GM12874 (cell line): ENCODE results near the gene NACC1.

Experiments
- TF ChIP-seq, protein P1 (sequence below): IDR thresholded peaks from 2 replicates; pipeline ENCODE4 v1.5.1; 2011; ENCODE audit warnings: low read depth, mild to moderate bottlenecking, control low read depth, low read length, moderate library complexity; ENCODE audit not compliant: insufficient read depth

The NACC1 gene

DNA sequence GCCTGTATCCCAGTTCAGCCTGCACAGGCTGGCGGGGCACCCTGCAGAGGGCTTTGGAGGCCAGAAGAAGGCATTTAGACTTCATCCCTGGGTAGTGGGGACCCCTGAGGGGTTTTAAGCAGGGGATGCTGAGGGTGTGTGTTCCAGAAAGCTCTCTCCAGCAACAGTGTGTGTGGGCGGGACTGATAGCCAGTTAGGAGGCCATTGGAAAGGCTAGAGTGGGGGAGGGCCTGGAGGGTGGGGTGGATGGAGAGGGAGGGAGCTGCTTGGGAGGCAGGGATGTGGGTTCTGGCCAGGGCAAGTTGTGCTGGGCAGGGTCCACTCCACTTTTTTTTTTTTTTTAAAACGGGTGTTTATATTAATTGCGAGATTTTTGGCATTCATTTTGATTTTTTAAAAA lies 43.7 kb upstream of the NACC1 start:
- TF ChIP-seq, protein P1, sequence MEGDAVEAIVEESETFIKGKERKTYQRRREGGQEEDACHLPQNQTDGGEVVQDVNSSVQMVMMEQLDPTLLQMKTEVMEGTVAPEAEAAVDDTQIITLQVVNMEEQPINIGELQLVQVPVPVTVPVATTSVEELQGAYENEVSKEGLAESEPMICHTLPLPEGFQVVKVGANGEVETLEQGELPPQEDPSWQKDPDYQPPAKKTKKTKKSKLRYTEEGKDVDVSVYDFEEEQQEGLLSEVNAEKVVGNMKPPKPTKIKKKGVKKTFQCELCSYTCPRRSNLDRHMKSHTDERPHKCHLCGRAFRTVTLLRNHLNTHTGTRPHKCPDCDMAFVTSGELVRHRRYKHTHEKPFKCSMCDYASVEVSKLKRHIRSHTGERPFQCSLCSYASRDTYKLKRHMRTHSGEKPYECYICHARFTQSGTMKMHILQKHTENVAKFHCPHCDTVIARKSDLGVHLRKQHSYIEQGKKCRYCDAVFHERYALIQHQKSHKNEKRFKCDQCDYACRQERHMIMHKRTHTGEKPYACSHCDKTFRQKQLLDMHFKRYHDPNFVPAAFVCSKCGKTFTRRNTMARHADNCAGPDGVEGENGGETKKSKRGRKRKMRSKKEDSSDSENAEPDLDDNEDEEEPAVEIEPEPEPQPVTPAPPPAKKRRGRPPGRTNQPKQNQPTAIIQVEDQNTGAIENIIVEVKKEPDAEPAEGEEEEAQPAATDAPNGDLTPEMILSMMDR, result no peak

DNA sequence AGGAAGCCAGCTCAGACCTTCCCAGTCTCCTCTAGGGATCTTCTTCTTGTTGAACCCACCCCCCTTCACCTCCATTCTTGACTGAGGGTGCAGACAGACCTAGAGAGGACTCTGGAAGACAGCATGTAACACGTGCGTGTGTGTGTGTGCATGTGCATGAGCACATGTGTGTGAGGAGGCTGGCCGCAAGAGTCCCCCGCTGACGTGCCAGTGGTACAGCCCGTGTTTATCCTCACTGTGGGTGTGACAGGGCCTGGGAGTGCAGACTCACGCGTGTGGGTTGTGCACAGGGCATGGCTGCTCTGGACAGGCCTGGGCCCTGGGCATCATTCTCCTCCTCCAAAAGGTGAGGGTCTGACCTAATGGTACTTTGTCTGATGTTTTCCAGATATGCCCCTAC lies 41.7 kb upstream of the NACC1 start:
- TF ChIP-seq, protein P1, result no peak

DNA sequence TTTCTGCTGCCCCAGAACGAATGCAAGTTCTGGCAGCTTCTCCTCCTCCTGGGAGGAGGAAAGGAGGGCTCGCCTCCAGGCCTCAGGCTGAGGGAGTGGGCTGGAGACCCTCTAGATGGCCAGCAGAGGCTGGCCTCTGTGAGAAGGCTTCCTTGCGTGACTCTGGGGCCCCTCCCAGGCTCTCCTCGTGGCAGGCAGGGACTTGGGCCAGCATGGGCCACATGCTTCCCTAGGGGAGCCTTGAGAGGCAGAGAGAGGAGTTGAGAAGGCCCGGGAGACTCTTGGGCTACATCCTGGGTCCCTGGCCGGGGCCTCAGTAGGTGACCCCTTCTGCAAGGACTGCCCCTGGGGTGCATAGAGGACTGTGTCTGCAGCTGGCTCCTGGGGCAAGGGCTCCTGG lies 41.3 kb upstream of the NACC1 start:
- TF ChIP-seq, protein P1, result no peak

DNA sequence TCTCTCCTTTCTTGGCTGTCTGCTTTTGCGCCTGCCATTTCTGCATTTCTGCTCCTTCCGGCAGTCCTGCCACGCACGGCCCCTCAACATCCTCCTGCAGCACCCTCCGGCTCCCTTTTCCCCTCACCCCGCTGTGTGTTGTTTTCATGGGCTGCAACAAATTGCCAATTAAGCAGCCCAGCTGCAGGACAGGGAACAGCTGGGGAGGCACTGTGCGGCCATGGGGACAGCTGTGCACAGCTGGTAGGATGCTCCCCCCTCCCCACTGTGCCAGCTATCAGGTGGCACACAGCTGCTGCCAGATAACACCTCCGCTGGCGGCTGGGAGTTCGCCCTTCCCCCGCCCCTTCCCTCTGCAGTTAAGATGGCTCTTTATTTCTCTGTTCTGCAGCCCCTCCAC lies 40.8 kb upstream of the NACC1 start:
- TF ChIP-seq, protein P1, result no peak

DNA sequence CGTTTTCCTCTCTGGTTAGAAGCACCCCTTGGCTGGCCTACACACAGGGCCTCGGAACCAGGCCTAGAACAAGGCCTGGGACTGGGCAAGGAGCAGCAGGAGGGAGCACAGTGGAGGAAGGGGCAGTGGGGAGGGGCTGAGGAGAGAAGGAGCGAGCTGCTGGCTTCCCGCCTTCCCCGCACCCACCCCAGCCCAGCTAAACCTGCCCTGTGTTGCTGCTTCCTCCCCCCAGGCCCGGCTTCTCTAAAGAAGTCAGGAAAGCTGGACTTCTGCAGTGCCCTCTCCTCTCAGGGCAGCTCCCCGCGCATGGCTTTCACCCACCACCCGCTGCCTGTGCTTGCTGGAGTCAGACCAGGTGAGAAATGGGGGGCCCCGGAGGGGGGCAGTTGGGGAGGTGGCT lies 39.7 kb upstream of the NACC1 start:
- TF ChIP-seq, protein P1, result no peak

DNA sequence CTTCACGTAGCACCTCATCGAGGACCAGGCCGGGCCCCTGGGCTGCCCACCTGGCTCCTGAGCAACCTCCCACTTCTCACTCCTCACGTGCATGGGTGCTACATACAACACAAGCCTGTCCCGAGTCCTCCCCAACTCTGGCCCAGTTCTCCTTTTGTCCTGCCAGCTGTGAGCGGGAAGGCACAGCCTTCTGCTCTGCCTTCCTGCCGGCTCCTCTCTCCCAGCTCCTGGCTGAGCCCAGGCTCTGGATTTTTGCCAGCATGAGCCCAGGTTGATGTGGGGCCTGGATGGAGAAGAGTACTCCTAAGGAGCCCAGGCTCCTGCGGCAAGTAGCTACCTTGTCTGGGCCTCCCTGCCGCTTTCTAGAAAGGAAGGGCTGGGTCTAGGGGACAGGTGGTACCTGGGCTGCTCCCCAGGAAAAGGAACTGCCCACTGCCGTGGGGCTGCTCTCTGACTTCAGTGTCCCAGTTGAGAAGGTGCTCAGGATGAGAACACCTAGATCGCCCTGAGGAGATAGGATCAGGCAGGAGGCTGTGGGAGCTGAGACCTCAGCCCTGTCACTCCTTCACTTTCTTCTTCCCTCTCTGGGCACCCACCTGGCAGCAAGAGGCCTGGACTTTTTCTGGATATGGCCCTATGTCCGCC lies 39.0 kb upstream of the NACC1 start:
- TF ChIP-seq, protein P1, result no peak

DNA sequence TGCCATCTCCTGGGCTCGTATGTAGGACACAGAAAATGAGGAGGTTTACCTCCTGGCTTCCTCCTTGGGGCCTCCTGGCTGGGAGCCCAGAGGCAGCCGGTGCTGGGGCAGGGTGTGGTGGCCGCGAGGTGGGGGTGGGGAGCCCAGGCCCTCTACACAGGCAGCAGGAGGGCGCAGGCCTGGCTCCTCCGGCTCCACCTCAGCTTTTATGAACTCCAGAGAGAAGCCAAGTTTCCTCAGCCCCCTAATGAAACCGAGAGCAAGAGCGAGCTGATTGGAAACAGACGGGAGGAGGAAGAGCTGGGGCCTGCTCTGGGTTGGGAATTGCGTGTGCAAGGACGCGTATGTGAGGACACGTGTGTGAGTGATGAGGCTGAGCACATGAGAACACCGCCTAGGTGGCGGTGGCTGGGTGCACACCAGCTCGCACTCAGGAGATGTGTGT lies 38.5 kb upstream of the NACC1 start:
- TF ChIP-seq, protein P1, result no peak
